Measurements from ENCODE around the gene ASXL1. TPM values are rescaled to one million over a fixed set of nuclear protein-coding genes. Genes with fewer than 3 reads are reported as not detected.

The ASXL1 gene
- total and polyA plus RNA-seq, 4 experiments from 2014 or later: 8.8 to 127 (median 73.1) TPM

GRCh38 chr20:32452776-32453466 lies 94.8 kb downstream of the ASXL1 start:
- no peak overlapping the region for H3K27ac ChIP-seq (ENCODE audit: low read depth, low read length)
- no peak overlapping the region for H3K4me3 Mint-ChIP-seq
- H3K27me3 Mint-ChIP-seq: no peaks in the 10 kb centered on the region
- peaks cover 64% of the 10 kb centered on the region for H3K36me3 ChIP-seq (ENCODE audit: insufficient read depth, low read length)
- H3K4me3 ChIP-seq (ENCODE audit: low read length in 2 of 2): no peak overlapping the region
- H3K4me1 ChIP-seq (ENCODE audit: insufficient read depth, low read length): no peaks in the 10 kb centered on the region
- ChIA-PET CTCF (ENCODE audit: partially characterized antibody) (no interaction called here), POLR2A (ENCODE audit: partially characterized antibody) (interaction anchor here (1.3 kb wide), 1 partner anchor 31 kb away, joined by 3 read pairs; no protein-coding TSS in a partner anchor)
- H3K27me3 ChIP-seq (ENCODE audit: insufficient read depth, low read length): no peaks in the 10 kb centered on the region
- peaks cover 0 to 5% (median 0%) of the 10 kb centered on the region in 8 donors for H3K9me3 Mint-ChIP-seq
- peaks cover 0 to 6% (median 0%) of the 10 kb centered on the region in 4 donors for H3K4me1 Mint-ChIP-seq
- no peaks in the 10 kb centered on the region for H3K9me3 ChIP-seq (ENCODE audit: control insufficient read depth in 1 of 2, low read length in 2 of 2)
- intact Hi-C loops (cut with micrococcal nuclease): no loop called here
- peaks cover 21 to 58% of the 10 kb centered on the region in 2 donors for H3K36me3 Mint-ChIP-seq
- DNase-seq: no peak
- H3K27ac Mint-ChIP-seq: peak overlapping the region in 4 of 7 donors; percentile 42 to 69 (median 60)

- H3K4me3 Mint-ChIP-seq: no peak overlapping the region
- no peaks in the 10 kb centered on the region for H3K27me3 Mint-ChIP-seq
- H3K4me1 Mint-ChIP-seq: peaks cover 0 to 6% (median 1%) of the 10 kb centered on the region in 4 donors
- no peaks in the 10 kb centered on the region for H3K27me3 ChIP-seq (ENCODE audit: insufficient read depth, low read length)
- H3K9me3 ChIP-seq (ENCODE audit: control insufficient read depth in 1 of 2, low read length in 2 of 2): no peaks in the 10 kb centered on the region
- H3K4me3 ChIP-seq (ENCODE audit: low read length in 2 of 2): no peak overlapping the region
- ChIA-PET CTCF (ENCODE audit: partially characterized antibody) (no interaction called here), POLR2A (ENCODE audit: partially characterized antibody) (interaction anchor here (0.7 kb wide), 1 partner anchor 13 kb away, joined by 3 read pairs; no protein-coding TSS in a partner anchor)
- peaks cover 0 to 7% (median 0%) of the 10 kb centered on the region in 8 donors for H3K9me3 Mint-ChIP-seq
- peaks cover 18 to 58% of the 10 kb centered on the region in 2 donors for H3K36me3 Mint-ChIP-seq
- intact Hi-C loops (cut with micrococcal nuclease): no loop called here
- H3K4me1 ChIP-seq (ENCODE audit: insufficient read depth, low read length): no peaks in the 10 kb centered on the region
- H3K27ac Mint-ChIP-seq: no peak overlapping the region
- no peak overlapping the region for H3K27ac ChIP-seq (ENCODE audit: low read depth, low read length)
- DNase-seq: no peak
- peaks cover 64% of the 10 kb centered on the region for H3K36me3 ChIP-seq (ENCODE audit: insufficient read depth, low read length)
Observed at GRCh38 chr20:32453467-32454163, 95.5 kb downstream of the ASXL1 start.

DNA sequence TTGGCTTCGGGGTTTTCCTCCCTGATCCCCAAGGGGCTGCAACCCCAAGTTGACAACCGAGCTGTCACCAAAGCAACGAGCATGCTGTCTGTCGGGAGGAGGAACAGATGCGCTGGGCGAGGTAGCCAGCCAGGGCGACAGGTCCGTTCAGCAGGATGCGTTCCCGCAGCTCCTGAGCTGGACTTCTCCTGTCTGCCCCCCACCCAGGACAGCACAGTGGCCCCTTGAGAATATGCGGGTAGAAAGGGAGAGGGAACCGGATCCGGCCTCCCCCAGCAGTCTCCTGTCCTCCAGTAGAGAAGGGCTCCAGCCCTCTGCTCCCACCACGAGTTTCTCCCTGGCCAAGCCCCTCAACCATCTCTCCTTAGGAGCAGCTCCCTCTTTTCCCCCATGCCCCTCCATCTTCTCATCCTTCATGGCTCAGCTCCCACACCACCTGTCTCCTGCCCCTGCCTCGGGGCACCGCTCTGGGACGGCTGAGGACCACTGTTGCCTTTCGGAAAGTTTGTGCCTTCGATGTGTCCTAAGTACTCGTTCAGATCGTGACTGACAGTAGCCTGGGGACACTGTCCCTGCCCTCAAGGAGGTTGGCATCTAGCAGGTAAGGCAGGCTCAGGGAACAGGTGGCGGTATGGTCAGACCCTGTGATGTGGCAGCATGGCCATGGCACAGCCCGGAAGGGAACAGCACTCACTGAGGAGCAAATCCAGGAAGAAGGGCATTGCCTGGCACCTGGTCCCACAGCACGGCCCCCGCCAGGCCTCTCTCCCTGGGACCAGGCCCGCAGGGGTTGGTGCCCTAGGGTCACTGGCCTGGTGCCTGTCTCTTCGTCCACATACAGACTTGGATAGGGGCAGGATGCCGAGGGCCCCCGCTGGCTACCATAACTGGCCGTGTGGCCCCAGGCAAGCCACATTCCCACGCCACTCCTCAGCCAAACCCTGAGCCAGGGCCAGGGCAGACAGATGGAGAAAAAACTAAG lies 96.3 kb downstream of the ASXL1 start:
- intact Hi-C loops (cut with micrococcal nuclease): no loop called here
- Histone ChIP-seq H3K27ac (ENCODE audit: low read depth, low read length) (no peak overlapping the region), H3K4me1 (ENCODE audit: insufficient read depth, low read length) (no peaks in the 10 kb centered on the region), H3K9me3 (ENCODE audit: control insufficient read depth in 1 of 2, low read length in 2 of 2) (no peaks in the 10 kb centered on the region), H3K36me3 (ENCODE audit: insufficient read depth, low read length) (peaks cover 61% of the 10 kb centered on the region), H3K4me3 (ENCODE audit: low read length in 2 of 2) (no peak overlapping the region), H3K27me3 (ENCODE audit: insufficient read depth, low read length) (no peaks in the 10 kb centered on the region)
- no peak for DNase-seq
- POLR2A ChIA-PET (ENCODE audit: partially characterized antibody): interaction anchor here (0.7 kb wide), 1 partner anchor 12 kb away, joined by 3 read pairs; no protein-coding TSS in a partner anchor
- Mint-ChIP-seq H3K27me3 (no peaks in the 10 kb centered on the region), H3K27ac (peak overlapping the region in 3 of 7 donors; percentile 30 to 85 (median 79)), H3K9me3 (peaks cover 0 to 7% (median 0%) of the 10 kb centered on the region in 8 donors), H3K4me3 (no peak overlapping the region), H3K4me1 (peaks cover 0 to 6% (median 2%) of the 10 kb centered on the region in 4 donors), H3K36me3 (peaks cover 18 to 54% of the 10 kb centered on the region in 2 donors)
- CTCF ChIA-PET (ENCODE audit: partially characterized antibody): no interaction called here

DNA sequence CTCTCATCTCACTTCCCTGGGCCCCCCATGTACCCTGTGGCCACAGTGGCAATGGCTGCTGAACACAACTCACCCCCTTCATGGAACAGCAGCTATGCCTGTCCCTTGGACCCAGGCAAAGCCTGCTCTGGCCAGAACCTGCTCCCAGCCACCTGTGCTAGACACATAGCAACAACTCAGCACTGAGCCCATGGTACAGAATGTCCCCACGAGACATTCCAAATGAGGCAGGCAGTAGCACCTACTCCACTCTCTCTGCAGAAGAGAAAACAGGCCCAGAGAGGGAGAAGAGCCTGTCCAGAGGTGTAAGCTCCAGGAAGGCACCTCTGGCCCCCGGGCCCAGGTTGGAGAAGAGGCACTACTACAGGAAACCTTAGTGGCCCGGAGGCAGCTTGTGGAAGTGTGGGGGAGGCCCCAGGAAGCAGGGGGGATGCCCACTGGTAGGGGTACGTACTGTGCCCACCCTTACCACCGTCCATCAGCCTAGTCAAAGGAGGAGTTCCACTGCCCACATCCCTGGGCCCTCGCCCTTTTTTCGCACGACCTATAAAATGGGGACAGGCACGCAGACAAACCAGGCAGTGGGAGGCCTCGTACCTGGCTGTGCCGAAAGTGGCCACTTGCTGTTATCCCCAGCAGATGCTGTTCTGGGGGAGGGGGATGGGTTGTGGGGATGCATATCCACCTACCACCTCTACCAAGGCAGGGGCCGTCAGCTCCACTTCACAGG lies 97.2 kb downstream of the ASXL1 start:
- ChIA-PET CTCF (ENCODE audit: partially characterized antibody) (interaction anchor here (0.7 kb wide), 1 partner anchor 228 kb away, joined by 3 read pairs; no protein-coding TSS in a partner anchor), POLR2A (ENCODE audit: partially characterized antibody) (no interaction called here)
- peaks cover 0 to 5% (median under 1%) of the 10 kb centered on the region in 4 donors for H3K4me1 Mint-ChIP-seq
- Histone ChIP-seq H3K9me3 (ENCODE audit: control insufficient read depth in 1 of 2, low read length in 2 of 2) (no peaks in the 10 kb centered on the region), H3K27ac (ENCODE audit: low read depth, low read length) (no peak overlapping the region), H3K36me3 (ENCODE audit: insufficient read depth, low read length) (peaks cover 58% of the 10 kb centered on the region), H3K4me1 (ENCODE audit: insufficient read depth, low read length) (no peaks in the 10 kb centered on the region), H3K27me3 (ENCODE audit: insufficient read depth, low read length) (no peaks in the 10 kb centered on the region), H3K4me3 (ENCODE audit: low read length in 2 of 2) (no peak overlapping the region)
- no peak for DNase-seq
- peaks cover 11 to 48% of the 10 kb centered on the region in 2 donors for H3K36me3 Mint-ChIP-seq
- H3K27me3 Mint-ChIP-seq: no peaks in the 10 kb centered on the region
- peak overlapping the region in 6 of 7 donors; percentile 4 to 79 (median 40) for H3K27ac Mint-ChIP-seq
- peaks cover 0 to 5% (median 0%) of the 10 kb centered on the region in 8 donors for H3K9me3 Mint-ChIP-seq
- H3K4me3 Mint-ChIP-seq: no peak overlapping the region
- intact Hi-C loops (cut with micrococcal nuclease): no loop called here

DNA sequence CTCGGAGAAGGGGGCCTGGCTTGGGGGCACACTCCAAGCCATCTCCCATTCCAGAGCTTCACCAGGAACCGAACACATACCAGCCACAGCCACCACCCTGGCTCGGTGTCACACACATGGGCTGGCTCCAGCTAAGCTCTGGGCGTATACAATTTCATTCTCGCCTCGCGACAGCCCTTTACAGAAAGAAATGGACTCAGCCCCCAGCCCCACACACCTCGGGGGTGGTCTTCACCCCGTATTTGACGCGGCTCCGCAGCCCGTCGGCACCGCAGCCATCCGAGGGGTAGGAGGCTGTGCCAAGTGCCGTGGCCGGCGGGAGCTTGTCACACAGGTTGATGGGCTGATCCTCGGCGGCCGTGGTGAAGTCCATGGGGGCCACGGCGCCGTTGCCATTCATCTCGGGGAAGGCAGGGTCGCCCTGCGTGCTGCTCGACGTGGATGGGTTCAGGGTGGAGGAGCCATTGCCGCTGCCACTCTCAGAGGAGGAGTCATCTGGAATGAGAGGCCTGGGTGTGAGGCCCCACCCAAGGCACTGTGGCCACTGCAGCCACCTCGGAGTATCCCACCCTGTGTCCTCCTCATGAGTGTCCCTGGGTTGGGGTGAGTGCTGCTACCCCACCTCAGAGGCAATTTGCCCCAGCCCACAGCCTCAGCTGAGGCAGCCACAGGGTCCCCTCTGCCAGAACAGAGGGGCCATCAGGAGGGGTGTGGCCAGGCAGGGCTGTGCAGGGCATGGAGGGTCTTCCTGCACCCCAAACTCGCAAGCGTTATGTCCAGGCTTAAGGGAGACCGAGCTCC lies 98.0 kb downstream of the ASXL1 start:
- Mint-ChIP-seq H3K27ac (no peak overlapping the region), H3K4me3 (no peak overlapping the region), H3K36me3 (peaks cover 9 to 43% of the 10 kb centered on the region in 2 donors), H3K27me3 (no peaks in the 10 kb centered on the region), H3K9me3 (peaks cover 0 to 5% (median 0%) of the 10 kb centered on the region in 8 donors), H3K4me1 (peaks cover 0 to 5% (median under 1%) of the 10 kb centered on the region in 4 donors)
- Histone ChIP-seq H3K9me3 (ENCODE audit: control insufficient read depth in 1 of 2, low read length in 2 of 2) (no peaks in the 10 kb centered on the region), H3K4me1 (ENCODE audit: insufficient read depth, low read length) (no peaks in the 10 kb centered on the region), H3K36me3 (ENCODE audit: insufficient read depth, low read length) (peaks cover 52% of the 10 kb centered on the region), H3K27me3 (ENCODE audit: insufficient read depth, low read length) (no peaks in the 10 kb centered on the region), H3K27ac (ENCODE audit: low read depth, low read length) (no peak overlapping the region), H3K4me3 (ENCODE audit: low read length in 2 of 2) (no peak overlapping the region)
- intact Hi-C loops (cut with micrococcal nuclease): no loop called here
- POLR2A ChIA-PET (ENCODE audit: partially characterized antibody): no interaction called here
- no peak for DNase-seq
- CTCF ChIA-PET (ENCODE audit: partially characterized antibody): interaction anchor here (0.7 kb wide), 1 partner anchor 229 kb away, joined by 3 read pairs; no protein-coding TSS in a partner anchor

DNA sequence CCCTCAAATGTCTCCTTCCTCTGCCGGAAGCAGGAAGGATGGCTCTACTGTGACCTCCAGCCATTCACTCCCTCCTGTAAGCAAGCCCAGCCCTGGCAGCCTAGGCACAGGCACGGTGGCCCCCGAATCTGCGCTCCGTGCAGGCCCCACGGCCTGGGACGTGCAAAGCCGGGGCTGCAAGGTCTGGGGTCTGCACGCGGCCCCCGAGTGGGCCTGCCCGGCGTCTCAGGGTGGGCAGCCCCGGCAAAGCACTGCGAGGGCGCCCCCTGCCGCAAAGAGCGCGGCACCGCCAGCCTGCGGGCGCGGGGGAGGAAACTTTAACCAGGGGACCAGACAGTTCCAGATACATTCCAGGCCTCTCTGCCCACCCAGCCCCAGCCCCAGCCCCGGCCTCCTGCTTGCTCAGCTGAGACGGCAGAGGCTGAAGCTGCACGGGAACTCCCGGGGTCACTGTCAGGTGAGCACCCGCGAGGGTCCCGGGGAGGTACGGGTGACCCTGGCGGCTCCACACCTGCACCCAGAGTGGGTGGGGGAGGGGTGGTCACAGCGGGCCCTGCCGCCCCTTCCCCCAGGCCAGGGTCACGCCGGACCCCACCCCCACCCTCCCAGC lies 98.8 kb downstream of the ASXL1 start:
- H3K4me3 ChIP-seq (ENCODE audit: low read length in 2 of 2): no peak overlapping the region
- no peaks in the 10 kb centered on the region for H3K27me3 Mint-ChIP-seq
- peaks cover 0 to 5% (median 0%) of the 10 kb centered on the region in 8 donors for H3K9me3 Mint-ChIP-seq
- intact Hi-C loops (cut with micrococcal nuclease): no loop called here
- H3K4me1 ChIP-seq (ENCODE audit: insufficient read depth, low read length): no peaks in the 10 kb centered on the region
- CTCF ChIA-PET (ENCODE audit: partially characterized antibody): no interaction called here
- H3K27ac ChIP-seq (ENCODE audit: low read depth, low read length): no peak overlapping the region
- H3K27me3 ChIP-seq (ENCODE audit: insufficient read depth, low read length): no peaks in the 10 kb centered on the region
- no peaks in the 10 kb centered on the region for H3K9me3 ChIP-seq (ENCODE audit: control insufficient read depth in 1 of 2, low read length in 2 of 2)
- H3K4me3 Mint-ChIP-seq: no peak overlapping the region
- H3K4me1 Mint-ChIP-seq: peaks cover 0 to 5% (median under 1%) of the 10 kb centered on the region in 4 donors
- no peak for DNase-seq
- POLR2A ChIA-PET (ENCODE audit: partially characterized antibody): no interaction called here
- H3K27ac Mint-ChIP-seq: no peak overlapping the region
- peaks cover 7 to 41% of the 10 kb centered on the region in 2 donors for H3K36me3 Mint-ChIP-seq
- peaks cover 44% of the 10 kb centered on the region for H3K36me3 ChIP-seq (ENCODE audit: insufficient read depth, low read length)

Data from CD4-positive, alpha-beta memory T cell (primary cell).